ENCODE results near the gene SDK1.
"Not testable (repeated sequence)": the region's sequence is repeated elsewhere in the genome, so short reads cannot be mapped to it uniquely, and the experiment has no call there.

SDK1 gene

DNA sequence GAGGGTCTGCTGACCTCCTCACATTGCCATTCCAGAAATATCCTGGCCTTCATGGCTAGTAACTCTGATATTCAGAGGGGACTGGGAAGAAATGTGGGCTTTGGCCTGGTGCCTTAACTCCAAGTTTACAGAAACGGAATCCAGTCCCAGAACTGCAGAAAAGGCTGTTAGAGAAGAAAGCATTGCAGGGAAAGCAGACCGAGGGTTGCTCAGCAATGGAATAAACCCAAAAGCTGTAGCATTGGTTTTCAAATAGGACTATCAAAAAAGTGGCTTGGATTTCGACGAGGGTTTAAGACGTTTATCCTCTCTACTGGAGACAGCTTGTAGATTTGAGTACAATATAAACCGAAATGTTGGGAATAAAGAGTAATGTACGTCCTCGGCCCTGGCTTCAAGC lies 955.2 kb downstream of the SDK1 start:
- TF ChIP-seq CTCF (IDR thresholded peaks at IDR 0.05; ENCODE audit: unreplicated experiment in 3 of 3), result no peak
- Mint-ChIP-seq H3K27ac (peak overlapping the region in 2 of 3 experiments; percentile 45 to 48), H3K36me3 (ENCODE audit: low read depth) (peaks cover 6% of the 10 kb centered on the region), H3K4me3 (no peak overlapping the region), H3K27me3 (ENCODE audit: low read depth) (peaks cover 9% of the 10 kb centered on the region), H3K4me1 (peaks cover 15% of the 10 kb centered on the region), H3K9me3 (peaks cover 29% of the 10 kb centered on the region)

DNA sequence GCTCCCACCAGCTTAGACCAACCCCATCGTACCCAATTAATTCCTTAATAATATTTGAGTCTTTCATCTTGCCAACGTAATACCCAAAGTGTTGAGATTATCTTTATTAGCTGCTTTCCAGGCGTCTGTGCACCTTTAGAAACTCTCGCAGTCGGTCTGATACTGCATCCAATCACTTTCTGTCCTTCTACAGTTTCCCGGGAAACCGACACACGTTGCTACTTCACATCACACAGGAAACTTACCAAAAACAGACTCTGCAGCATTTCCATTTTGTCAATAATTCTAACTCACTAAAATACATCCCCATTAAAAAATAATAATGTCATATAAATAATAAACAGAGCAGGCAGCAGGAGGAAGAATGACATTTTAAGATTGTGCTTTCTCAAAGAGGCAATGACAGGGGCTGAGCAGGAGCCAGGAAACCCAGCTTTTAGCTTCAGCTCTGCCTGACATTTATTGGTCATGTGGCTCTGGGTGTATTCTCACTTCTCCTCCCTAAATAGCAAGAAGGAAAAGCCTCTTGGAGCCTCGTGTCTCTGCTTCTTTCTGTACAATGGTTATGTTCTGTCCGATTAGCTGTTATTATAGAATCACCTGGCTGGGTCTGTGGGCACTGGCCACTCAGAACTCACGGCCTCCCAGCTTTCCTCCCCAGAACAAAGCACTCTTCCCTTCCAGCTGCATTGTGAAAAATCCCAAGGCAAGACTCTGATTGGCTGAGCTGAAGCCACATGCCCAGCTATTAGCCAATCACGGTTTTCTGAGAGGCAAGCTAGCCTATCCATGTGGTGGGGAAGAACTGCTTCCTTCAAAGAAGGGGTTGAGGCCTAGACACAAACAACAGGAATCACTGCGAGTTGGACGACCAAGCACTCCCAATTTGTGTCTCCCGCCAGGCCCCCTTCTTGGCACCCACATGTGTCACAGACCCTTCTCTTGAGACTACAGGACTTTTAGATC lies 956.4 kb downstream of the SDK1 start:
- Mint-ChIP-seq H3K36me3 (ENCODE audit: low read depth) (peaks cover 4% of the 10 kb centered on the region), H3K4me3 (no peak overlapping the region), H3K9me3 (peaks cover 23% of the 10 kb centered on the region), H3K4me1 (peaks cover 15% of the 10 kb centered on the region), H3K27me3 (ENCODE audit: low read depth) (peaks cover 9% of the 10 kb centered on the region), H3K27ac (peak overlapping the region in 1 of 3 experiments; percentile 8)
- TF ChIP-seq CTCF (IDR thresholded peaks at IDR 0.05; ENCODE audit: unreplicated experiment in 3 of 3), result no peak

DNA sequence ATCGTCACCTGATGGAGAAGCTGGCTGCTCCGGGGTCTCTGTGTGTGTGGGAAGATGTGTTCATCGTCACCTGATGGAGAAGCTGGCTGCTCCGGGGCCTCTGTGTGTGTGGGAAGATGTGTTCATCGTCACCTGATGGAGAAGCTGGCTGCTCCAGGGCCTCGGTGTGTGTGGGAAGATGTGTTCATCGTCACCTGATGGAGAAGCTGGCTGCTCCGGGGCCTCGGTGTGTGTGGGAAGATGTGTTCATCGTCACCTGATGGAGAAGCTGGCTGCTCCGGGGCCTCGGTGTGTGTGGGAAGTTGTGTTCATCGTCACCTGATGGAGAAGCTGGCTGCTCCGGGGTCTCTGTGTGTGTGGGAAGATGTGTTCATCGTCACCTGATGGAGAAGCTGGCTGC lies 959.1 kb downstream of the SDK1 start:
- not testable (repeated sequence) for H3K9me3 Mint-ChIP-seq; H3K27me3 Mint-ChIP-seq (ENCODE audit: low read depth); H3K36me3 Mint-ChIP-seq (ENCODE audit: low read depth); H3K27ac Mint-ChIP-seq; H3K4me3 Mint-ChIP-seq
- peaks cover 15% of the 10 kb centered on the region for H3K4me1 Mint-ChIP-seq

DNA sequence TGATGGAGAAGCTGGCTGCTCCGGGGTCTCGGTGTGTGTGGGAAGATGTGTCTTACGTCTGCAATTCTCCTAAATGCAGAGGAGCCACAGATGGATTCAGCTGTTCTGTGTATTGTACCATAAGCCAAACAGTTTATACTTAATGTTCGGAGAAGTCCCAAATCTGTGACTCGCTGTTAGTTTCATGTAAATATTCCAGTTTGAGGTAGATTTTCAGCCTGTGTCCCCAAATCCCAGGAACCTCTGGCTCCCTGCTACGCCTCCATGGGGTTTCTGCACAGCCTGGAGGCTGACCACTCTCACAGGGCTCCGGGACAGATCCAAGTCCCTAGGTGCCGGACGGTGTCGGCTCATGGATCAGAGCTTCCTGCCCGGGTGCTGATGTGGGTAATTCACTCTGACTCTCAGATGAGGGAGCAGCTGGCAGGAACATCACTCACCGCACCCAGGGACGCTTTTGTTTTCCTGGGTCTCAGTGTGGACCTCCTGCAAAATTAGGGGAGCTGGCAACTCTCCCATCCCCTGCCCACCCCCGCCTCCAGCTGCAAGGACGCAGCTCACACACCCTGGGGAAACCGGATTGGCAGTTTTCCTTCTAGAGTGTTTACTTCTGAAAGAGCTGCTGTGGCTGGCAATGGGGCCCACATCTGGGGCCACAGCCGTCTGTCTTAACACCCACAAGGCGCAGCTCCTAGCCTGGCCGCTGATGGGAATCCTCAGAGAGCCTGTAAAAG lies 960.0 kb downstream of the SDK1 start:
- H3K27me3 Mint-ChIP-seq (ENCODE audit: low read depth), result peaks cover 16% of the 10 kb centered on the region
- H3K36me3 Mint-ChIP-seq (ENCODE audit: low read depth), result no peaks in the 10 kb centered on the region
- no peak overlapping the region for H3K4me3 Mint-ChIP-seq
- TF ChIP-seq CTCF (IDR thresholded peaks at IDR 0.05; ENCODE audit: unreplicated experiment in 3 of 3), result no peak
- H3K27ac Mint-ChIP-seq, result no peak overlapping the region
- H3K4me1 Mint-ChIP-seq, result peaks cover 15% of the 10 kb centered on the region
- H3K9me3 Mint-ChIP-seq, result peaks cover 2% of the 10 kb centered on the region

GRCh38 chr7:4261601-4261960 lies 960.5 kb downstream of the SDK1 start:
- Mint-ChIP-seq H3K27ac (no peak overlapping the region), H3K4me1 (peaks cover 10% of the 10 kb centered on the region), H3K36me3 (ENCODE audit: low read depth) (no peaks in the 10 kb centered on the region), H3K9me3 (no peaks in the 10 kb centered on the region), H3K4me3 (no peak overlapping the region), H3K27me3 (ENCODE audit: low read depth) (peaks cover 21% of the 10 kb centered on the region)
- no peak for TF ChIP-seq CTCF (IDR thresholded peaks at IDR 0.05; ENCODE audit: unreplicated experiment in 3 of 3)

DNA sequence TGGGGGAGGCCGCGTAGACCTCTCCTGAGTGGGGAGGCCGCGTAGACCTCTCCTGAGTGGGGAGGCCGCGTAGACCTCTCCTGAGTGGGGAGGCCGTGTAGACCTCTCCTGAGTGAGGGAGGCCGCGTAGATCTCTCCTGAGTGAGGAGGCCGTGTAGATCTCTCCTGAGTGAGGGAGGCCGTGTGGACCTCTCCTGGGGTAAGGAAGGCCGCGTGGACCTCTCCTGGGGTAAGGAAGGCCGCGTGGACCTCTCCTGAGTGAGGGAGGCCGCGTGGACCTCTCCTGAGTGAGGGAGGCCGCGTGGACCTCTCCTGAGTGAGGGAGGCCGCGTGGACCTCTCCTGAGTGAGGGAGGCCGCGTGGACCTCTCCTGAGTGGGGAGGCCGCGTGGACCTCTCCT lies 963.2 kb downstream of the SDK1 start:
- H3K36me3 Mint-ChIP-seq (ENCODE audit: low read depth); H3K4me3 Mint-ChIP-seq; H3K9me3 Mint-ChIP-seq; H3K27ac Mint-ChIP-seq; H3K4me1 Mint-ChIP-seq: not testable (repeated sequence)
- peaks cover 24% of the 10 kb centered on the region for H3K27me3 Mint-ChIP-seq (ENCODE audit: low read depth)

All from nephron (organoid).